Esophagus muscularis mucosa (tissue), 4 donors: ENCODE measurements around the gene PDZRN3. TPM values are rescaled to one million over a fixed set of nuclear protein-coding genes. Genes with fewer than 3 reads are reported as not detected.

ENCODE experiments used
- DNase-seq: peaks from one replicate; pipeline ENCODE4 v3.0.0-alpha.2; 2017; ENCODE audit errors: extremely low spot score
- H3K27ac ChIP-seq, 4 donors: fragments of 200-600 bp; sonication (generic); replicated peaks in 1 of 4; 1 replicate in 3 of 4; 2 replicates in 1 of 4; pipeline ENCODE4 v1.5.1; 2016 to 2019; ENCODE audit warnings: mild to moderate bottlenecking in 1 of 4
- H3K27me3 ChIP-seq, 4 donors: fragments of 200-600 bp; sonication (generic); one replicate each; pipeline versions ENCODE4 v1.5.1 to v1.6.0; 2016 to 2019
- H3K36me3 ChIP-seq, 4 donors: fragments of 200-600 bp; sonication (generic); one replicate each; pipeline ENCODE4 v1.5.1; 2016 to 2019
- H3K4me1 ChIP-seq, 4 donors: fragments of 200-600 bp; sonication (generic); one replicate each; pipeline ENCODE4 v1.5.1; 2016 to 2019
- H3K4me3 ChIP-seq, 4 donors: fragments of 200-600 bp; sonication (generic); 1 replicate in 2 of 4; 2 replicates in 2 of 4; pipeline ENCODE4 v1.5.1; 2016 to 2019; ENCODE audit warnings: mild to moderate bottlenecking in 4 of 4, moderate library complexity in 1 of 4
- H3K9me3 ChIP-seq, 4 donors: fragments of 200-600 bp; sonication (generic); 1 replicate in 3 of 4; 2 replicates in 1 of 4; pipeline ENCODE4 v1.5.1; 2016 to 2019
- EP300 ChIP-seq: sonication (generic); formaldehyde crosslinking; IDR thresholded peaks from one replicate; pipeline ENCODE4 v1.6.1; 2017; ENCODE audit warnings: antibody characterized with exemption
- POLR2A ChIP-seq: fragments of 450-650 bp; IDR thresholded peaks from one replicate; pipeline ENCODE4 v1.6.1; 2017; ENCODE audit warnings: antibody characterized with exemption, moderate library complexity, mild to moderate bottlenecking, low read depth
- POLR2AphosphoS5 ChIP-seq, 2 donors: sonication (generic); formaldehyde crosslinking; IDR thresholded peaks; one replicate each; pipeline ENCODE4 v1.6.1; 2017; ENCODE audit warnings: antibody characterized with exemption in 2 of 2
- WGBS: methylation state at CpG from one replicate; pipeline ENCODE4 v1.1.5; 2018; 5-methylcytosine and 5-hydroxymethylcytosine counted together
- intact Hi-C: fragments of 100-400 bp; cut with DNase I; formaldehyde crosslinking; loops from one replicate; pipeline ENCODE4 v1.15.1; 2023
- total RNA-seq, 4 donors: library from RNA; depleted of rRNA; stranded (reverse); fragments of >200 nt; gene quantifications; one replicate each; pipeline versions ENCODE4 v1.1.0 to v1.2.1, GENCODE V29; 2016
- TF ChIP-seq, protein P1 (sequence below), 3 experiments: fragments of 200-600 bp in 2 of 3; fragments of 450-650 bp in 1 of 3; sonication (generic) in 2 of 3; IDR thresholded peaks; one replicate each; pipeline ENCODE4 v1.5.1; 2017 to 2019; ENCODE audit warnings: antibody characterized with exemption in 3 of 3, mild to moderate bottlenecking in 2 of 3, moderate library complexity in 1 of 3

PDZRN3 gene
- total RNA-seq, 4 donors from 2014 or later: 149 to 314 (median 220) TPM

DNA sequence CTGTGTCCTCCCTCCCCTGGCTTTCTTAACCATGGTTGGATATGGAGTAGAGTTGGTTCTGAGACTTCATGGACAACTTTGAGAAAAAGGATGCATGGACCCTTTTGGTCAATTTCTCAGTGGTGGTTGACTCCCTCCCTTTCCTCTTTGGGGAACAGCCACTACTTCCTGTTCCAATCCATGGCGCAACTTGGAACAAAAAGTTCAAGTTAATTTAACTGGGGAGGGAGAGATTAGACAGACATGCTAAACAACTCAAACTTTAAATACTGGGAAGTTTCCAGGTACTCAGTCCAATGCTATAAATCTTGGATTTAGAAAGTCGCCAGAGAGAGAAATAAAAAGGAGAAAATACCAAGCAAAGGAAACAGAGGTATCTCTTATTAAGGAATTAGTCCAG lies 202.2 kb downstream of the PDZRN3 start:
- intact Hi-C loops: loop anchor here (10.0 kb wide), 1 partner anchor 192 kb away; no protein-coding TSS in a partner anchor
- H3K9me3 ChIP-seq: no peaks in the 10 kb centered on the region
- H3K27me3 ChIP-seq: no peaks in the 10 kb centered on the region
- DNase-seq: no peak
- WGBS: 23% methylated on average over 2 of the region's 2 CpGs
- peak overlapping the region in 3 of 4 donors; percentile 3 to 10 (median 6) for H3K4me3 ChIP-seq
- peak overlapping the region; percentile 65 to 82 (median 76) for H3K27ac ChIP-seq
- H3K36me3 ChIP-seq: no peaks in the 10 kb centered on the region
- TF ChIP-seq, protein P1, sequence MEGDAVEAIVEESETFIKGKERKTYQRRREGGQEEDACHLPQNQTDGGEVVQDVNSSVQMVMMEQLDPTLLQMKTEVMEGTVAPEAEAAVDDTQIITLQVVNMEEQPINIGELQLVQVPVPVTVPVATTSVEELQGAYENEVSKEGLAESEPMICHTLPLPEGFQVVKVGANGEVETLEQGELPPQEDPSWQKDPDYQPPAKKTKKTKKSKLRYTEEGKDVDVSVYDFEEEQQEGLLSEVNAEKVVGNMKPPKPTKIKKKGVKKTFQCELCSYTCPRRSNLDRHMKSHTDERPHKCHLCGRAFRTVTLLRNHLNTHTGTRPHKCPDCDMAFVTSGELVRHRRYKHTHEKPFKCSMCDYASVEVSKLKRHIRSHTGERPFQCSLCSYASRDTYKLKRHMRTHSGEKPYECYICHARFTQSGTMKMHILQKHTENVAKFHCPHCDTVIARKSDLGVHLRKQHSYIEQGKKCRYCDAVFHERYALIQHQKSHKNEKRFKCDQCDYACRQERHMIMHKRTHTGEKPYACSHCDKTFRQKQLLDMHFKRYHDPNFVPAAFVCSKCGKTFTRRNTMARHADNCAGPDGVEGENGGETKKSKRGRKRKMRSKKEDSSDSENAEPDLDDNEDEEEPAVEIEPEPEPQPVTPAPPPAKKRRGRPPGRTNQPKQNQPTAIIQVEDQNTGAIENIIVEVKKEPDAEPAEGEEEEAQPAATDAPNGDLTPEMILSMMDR (IDR thresholded peaks at IDR 0.05): no peak
- peak; percentile 61 to 74 for TF ChIP-seq POLR2AphosphoS5 (IDR thresholded peaks at IDR 0.05)
- TF ChIP-seq EP300: peak; percentile 14
- peaks cover 49 to 97% (median 79%) of the 10 kb centered on the region in 4 donors for H3K4me1 ChIP-seq

GRCh38 chr3:73419942-73420341 lies 204.8 kb downstream of the PDZRN3 start:
- intact Hi-C loops: loop anchor here (10.0 kb wide), 1 partner anchor 195 kb away; no protein-coding TSS in a partner anchor
- peak overlapping the region; percentile 65 to 82 (median 76) for H3K27ac ChIP-seq
- WGBS: 73% methylated on average over 3 of the region's 3 CpGs

GRCh38 chr3:73419179-73419803 lies 205.4 kb downstream of the PDZRN3 start:
- Histone ChIP-seq H3K4me1 (peaks cover 48 to 97% (median 78%) of the 10 kb centered on the region in 4 donors), H3K36me3 (no peaks in the 10 kb centered on the region), H3K27me3 (no peaks in the 10 kb centered on the region), H3K9me3 (no peaks in the 10 kb centered on the region), H3K4me3 (peak overlapping the region in 3 of 4 donors; percentile 3 to 25 (median 23)), H3K27ac (peak overlapping the region; percentile 65 to 82 (median 76))
- TF ChIP-seq, protein P1 (IDR thresholded peaks at IDR 0.05): peak in 2 of 3 experiments; percentile 9 to 42
- peak in 1 of 2 donors; percentile 50 for TF ChIP-seq POLR2AphosphoS5 (IDR thresholded peaks at IDR 0.05)
- TF ChIP-seq POLR2A: no peak
- intact Hi-C loops: no loop called here
- 46% methylated on average over 14 of the region's 14 CpGs for WGBS
- DNase-seq: no peak

More at GRCh38 chr3:73419942-73420341, 204.8 kb downstream of the PDZRN3 start:
- no peak for DNase-seq
- no peaks in the 10 kb centered on the region for H3K27me3 ChIP-seq
- no peaks in the 10 kb centered on the region for H3K36me3 ChIP-seq
- TF ChIP-seq, protein P1 (IDR thresholded peaks at IDR 0.05): no peak
- TF ChIP-seq POLR2AphosphoS5 (IDR thresholded peaks at IDR 0.05): no peak
- TF ChIP-seq EP300: no peak
- TF ChIP-seq POLR2A: no peak
- peaks cover 46 to 95% (median 73%) of the 10 kb centered on the region in 4 donors for H3K4me1 ChIP-seq
- no peaks in the 10 kb centered on the region for H3K9me3 ChIP-seq
- peak overlapping the region in 2 of 4 donors; percentile 3 to 23 for H3K4me3 ChIP-seq

DNA sequence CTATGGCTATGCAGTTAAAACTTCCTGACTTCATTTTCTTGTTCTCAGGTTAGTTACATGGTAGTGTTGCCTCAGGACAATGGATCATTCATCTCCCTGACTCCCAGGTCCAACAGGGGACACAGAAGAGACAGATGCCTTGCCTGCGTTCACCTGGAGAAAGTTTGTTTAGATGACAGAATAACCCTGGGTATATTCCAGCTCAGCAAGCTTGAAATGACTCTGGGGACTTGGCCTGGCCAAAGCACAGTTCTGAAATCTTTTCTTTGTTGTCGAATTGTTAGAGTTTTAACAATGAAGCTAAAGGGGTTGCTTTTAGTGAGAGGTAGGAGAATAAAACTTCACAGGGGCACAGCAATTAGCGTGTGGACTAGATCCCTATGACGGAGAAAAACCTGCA lies 206.1 kb downstream of the PDZRN3 start:
- DNase-seq: no peak
- Histone ChIP-seq H3K36me3 (no peaks in the 10 kb centered on the region), H3K4me3 (no peak overlapping the region), H3K27me3 (no peaks in the 10 kb centered on the region), H3K4me1 (peaks cover 49 to 91% (median 76%) of the 10 kb centered on the region in 4 donors), H3K9me3 (no peaks in the 10 kb centered on the region), H3K27ac (peak overlapping the region; percentile 65 to 82 (median 76))
- intact Hi-C loops: no loop called here
- no peak for TF ChIP-seq POLR2A
- TF ChIP-seq, protein P1 (IDR thresholded peaks at IDR 0.05): no peak
- TF ChIP-seq POLR2AphosphoS5 (IDR thresholded peaks at IDR 0.05): no peak
- TF ChIP-seq EP300: no peak
- WGBS: 29% methylated on average over 4 of the region's 4 CpGs
